Hematopoietic multipotent progenitor cell treated with erythropoietin and hydrocortisone succinate and interleukin-3 and kit ligand, for 15 days (in vitro differentiated cells): Measurements from ENCODE around the gene ARHGEF12.

Experiments
- DNase-seq: peaks from one replicate; pipeline ENCODE4 v3.0.0-alpha.2; 2015; ENCODE audit warnings: low spot score

ARHGEF12 gene

DNA sequence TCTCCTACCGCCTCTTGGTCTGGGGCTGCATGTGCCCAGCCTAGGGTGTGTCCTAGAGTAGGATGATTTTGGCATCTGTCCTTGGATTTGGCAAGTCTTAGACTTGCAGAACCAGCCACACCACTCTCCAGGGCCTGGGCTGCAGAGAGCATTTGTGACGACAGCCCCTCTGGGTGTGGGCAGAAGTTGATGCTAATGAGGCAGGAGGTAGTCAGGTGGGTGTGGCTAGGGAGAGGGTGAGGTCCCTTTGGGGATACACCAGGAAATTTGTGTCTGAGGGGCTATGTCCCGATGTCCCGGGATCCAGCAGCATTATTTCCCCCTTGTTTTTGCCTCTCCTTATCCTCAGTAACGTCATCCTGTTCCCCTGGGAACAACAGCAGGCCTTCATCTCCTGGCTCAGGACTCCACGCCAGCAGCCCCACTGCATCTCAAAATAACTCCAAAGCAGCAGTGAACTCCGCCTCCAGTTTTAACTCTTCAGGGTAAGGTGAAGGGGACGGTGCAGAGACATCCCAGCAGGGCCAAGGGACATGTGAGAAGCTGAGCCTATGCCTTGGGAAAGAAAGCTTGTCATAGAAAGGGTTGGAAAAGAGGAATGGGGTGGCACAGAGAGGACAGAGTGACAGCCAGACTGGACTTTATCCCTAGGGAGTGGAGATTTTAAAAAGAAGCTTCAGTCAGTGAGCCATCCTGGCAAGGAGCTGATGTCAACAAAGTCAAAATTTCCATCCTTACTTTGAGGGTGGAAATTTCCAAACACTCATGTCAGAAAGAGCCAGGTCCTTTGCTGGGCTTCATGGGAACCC lies 19.1 kb upstream of the ARHGEF12 start:
- DNase-seq = no peak

DNA sequence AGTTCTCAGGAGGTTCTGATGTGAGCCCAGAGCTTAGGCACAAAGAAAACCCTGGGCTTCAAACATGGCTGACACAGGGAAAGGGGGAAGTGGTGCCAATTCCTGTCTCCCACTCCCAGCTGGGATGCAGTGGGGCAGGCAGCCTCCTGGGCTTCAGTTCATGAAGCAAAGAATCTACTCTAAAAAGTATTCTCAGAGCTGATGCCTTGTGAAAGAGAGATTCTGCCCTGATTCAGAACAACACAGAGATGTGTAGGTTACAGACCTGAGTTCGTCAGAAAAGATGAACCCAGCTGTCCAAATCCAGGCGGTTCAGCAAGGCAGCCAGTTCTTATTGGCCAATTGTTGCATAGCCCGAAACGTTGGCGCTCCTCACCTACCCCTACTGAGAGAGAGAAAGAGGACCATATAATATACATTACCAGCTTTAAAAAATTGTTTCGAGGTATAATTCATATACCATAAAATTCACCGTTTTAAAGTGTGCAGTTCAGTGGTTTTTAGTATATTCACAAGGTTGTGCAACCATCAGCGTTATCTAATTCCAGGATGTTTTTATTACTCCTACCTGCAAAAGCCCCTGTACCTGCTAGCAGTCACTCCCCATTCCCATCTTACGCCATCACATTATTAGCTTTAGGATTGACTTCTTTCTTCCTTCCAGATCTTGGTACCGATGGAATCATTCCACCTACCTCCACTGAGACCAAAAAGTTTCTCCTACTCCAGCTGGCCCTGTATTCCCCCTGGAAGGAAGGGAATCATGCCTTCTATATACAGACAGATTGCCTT lies 18.3 kb upstream of the ARHGEF12 start:
- DNase-seq = no peak

DNA sequence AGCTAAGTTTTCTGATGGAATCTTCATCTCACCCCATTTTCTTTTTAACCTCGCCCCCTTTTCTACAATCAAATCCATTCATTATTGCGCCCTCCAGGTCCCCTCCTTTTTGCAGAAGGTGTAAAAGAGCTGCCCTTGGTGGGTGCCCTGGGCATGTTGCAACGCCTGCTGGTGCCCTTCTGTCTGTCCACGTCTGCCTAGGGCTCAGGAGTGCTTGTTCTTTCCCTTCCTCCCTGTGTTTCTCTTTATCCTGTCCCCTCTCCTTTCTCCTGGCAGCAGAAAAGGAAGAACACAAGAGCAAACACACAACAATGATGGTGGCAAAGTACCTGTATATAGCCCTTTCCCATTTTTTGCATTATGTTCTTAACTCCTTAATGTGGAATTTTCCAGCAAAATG lies 17.3 kb upstream of the ARHGEF12 start:
- no peak for DNase-seq

DNA sequence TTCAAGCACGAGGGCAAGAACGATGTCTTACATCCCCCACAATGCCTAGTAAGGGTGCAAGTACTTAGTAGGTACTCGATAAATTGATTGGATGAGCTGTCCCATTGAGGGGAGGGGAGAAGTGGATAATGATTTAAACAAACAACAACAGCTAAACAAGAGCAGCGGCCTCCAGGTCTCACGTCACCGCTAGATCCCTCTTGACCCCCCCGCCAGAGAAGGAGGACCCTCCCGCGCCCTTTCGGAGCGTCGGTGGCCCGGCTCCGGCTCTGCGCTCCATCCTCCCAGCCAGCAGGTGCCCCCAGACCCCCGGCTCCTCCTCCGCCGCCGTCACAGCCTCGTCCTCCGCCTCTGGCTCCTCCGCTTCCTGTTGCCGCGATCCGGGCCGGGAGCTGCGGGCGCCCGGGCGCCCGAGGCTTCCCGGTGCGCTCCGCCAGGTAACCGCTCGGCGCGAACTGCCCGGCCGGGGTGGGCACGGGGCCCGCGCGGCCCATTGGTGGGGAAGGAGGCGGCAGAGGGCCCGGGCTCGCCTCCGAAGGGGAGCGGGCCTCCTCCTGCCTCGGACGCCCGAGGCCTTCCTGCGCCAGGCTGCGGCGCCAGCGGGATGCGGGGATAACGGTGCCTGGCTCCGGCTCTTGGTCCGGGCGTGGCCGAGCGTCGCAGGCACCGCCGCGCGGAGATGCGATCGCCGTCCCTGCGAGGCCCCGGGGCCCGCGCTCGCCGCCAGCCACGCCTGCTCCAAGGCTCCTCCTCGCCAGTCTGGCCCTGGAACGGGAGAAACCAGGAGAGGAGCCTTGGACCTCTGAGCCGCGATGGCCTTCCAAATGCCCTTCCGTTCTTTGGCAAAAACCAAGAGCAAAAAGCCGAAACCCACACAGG lies 11.0 kb upstream of the ARHGEF12 start, which contains the start of gene TLCD5:
Gene TLCD5, plus strand, starts transcription at position 368 of the 879 bp plus-strand sequence. CDS start 2,143 bp downstream, outside the sequence.
- DNase-seq = no peak

DNA sequence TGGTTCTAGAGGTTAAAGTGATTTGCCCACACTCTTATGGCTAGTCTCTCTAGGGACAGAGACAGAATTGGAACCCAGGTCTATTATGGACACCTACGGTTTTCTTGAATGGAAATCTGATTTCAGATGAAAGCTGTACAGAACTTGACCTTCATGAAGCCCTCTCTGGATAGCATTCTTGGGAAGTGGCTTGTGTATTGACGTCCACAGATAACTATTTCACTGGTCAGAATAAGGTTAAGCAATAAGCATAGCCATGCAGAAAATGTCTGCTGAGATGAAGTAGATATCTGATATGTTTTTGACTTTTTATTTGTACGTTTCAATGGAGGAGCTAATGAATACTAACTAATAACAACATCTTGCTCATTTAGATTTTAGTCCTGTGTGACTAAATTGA lies 10.0 kb upstream of the ARHGEF12 start:
- no peak for DNase-seq

DNA sequence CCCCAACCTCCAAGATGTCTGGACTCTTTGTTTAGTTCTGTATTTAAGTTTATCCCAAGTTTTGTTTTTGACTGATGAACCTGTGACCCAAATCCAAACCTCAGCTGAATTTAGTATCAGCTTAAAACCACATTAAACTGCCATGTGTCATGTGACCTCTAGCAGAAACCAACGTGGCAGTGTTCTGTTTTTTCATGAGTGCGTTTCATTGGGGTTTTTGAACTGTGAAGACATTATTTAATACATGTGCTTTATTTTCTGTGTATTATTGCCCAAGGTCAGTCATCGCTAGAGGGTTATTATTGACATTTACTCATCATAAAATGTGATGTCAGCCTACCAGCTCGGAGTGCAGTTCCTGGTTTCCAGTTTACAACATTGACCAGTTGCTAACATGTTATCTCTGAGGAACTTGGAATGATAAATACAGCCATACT lies 9.3 kb upstream of the ARHGEF12 start:
- DNase-seq = no peak

DNA sequence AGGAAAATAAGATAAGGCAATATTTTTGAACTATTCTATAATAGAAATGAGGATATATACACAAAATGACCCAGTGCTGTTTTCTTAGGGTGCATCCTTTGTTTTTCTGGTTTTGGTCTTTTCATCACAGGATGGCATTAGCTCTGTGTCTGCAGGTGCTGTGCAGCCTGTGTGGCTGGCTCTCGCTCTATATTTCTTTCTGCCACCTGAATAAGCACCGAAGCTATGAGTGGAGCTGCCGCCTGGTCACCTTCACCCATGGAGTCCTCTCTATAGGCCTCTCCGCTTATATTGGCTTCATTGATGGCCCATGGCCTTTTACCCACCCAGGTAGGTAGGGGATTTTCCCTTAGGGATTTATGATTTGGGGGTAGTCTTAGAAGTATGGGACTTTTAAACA lies 8.9 kb upstream of the ARHGEF12 start:
- DNase-seq = no peak

DNA sequence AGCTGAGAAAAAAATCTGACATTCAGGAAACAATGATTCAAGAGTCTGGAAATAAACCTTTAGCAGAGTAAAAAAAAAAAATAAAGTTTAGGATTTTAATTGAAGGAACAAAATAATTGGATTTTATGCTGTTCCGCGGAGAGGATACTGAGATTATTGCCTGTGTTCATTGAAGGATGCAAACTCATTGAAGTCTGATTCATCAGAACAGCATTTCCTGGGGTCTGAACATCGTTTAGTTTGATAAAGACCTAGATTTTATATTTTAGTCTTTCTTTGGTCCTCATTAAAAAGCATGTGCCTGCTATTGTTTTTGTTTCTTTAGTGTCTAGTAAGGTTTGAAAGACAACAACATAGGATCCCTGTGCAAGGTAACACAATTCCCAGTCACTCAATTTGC lies 6.7 kb upstream of the ARHGEF12 start:
- no peak for DNase-seq

DNA sequence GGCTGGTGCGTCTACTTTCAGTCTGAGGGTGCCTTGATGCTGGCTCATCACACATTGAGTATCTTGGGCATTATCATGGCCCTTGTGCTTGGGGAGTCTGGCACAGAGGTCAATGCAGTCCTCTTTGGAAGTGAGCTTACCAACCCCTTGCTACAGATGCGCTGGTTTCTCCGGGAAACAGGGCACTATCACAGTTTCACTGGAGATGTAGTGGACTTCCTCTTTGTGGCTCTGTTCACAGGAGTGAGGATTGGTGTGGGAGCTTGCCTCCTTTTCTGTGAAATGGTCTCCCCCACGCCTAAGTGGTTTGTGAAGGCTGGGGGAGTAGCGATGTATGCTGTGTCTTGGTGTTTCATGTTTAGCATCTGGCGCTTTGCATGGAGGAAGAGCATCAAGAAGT lies 6.2 kb upstream of the ARHGEF12 start:
- no peak for DNase-seq

DNA sequence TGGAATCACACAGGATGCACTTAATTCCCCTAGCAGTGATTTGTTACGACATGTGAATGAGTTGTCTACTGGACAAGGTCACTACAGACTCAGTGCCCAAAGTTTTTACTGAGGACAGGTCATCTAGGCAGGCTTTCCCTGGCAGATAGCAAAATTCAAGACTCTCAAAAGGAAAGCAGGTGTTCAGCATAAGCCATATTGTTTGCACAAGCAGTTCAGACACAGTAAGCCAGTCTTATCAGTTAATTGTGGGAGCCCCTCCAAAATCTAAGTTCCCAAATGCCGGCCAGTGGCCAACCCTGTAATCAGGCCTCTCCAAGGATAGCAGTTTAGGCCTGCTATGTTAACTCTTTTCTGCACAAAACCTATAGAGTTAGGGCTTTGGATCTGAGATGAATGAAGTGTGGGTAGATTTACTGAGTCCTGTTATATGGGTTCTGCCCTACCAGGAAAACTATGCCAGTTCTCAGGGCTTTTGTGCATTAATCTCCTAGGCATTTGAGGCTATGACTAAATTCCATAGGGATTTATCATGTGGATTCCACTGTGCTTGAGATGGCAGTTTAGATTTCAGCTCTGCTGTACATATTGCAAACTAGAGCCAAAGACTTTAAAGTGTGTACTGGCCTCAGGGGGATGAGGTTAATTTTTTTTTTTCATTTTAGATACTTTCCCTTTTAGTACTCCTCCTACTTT lies 4.8 kb upstream of the ARHGEF12 start:
- no peak for DNase-seq

DNA sequence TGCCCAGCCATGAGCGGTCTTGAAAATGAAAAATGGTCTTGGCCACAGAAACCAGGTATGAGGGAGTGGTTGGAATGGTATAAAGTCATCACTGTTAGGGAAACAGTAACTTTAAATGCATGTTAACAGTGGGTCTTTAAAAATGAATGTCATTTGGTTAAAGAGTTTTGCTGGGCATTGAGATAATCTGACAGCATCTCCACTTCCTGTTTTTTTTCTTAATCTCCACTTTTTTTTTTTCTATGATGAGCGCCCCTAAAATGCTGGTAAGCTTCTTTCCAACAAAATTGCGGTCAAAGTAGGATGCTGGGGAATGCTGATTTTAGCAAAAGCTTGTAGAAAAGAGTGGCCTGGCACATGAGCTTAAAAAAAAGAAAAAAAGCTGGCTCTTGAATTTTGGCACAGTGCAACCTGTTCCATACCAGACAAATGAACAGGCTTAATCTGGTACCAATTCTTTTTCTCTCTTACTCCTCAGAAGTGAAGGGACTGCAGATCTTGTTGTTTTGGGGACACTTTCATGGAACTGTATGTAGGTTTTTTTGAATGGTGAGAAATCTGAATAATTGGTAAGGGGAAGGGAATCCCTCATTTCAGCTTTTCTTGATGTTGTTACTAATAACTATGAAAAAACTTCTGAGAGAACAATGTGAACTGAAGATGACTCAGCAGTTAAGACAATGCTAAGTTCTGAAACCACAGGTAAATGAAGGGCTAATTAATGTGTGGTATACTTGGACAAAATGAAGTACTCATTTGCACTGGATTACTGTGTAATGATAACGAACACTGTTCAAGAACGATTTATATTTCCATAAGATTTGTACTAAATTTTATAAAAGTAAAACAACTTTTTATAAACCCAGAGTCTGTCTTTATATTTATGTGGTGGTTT lies 3.1 kb upstream of the ARHGEF12 start:
- no peak for DNase-seq

DNA sequence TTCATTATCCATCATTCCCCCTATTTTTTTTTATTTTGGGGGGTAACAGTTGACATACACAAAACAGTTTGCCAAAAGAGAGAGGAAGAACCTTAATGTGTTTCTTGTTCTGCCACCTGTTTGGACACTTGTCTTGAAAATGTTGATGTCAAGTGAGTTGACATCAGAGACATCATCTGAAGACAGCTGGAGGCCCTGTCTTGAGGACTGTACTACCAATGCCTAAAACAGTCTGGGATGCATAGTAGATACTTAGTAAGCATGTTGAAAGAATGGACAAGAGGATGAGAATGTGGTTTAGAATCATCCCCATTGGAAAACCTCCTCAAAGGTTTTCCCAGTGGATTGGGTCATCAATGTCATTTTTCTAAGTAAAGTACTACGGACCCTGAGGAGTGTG lies 2.4 kb upstream of the ARHGEF12 start:
- no peak for DNase-seq

DNA sequence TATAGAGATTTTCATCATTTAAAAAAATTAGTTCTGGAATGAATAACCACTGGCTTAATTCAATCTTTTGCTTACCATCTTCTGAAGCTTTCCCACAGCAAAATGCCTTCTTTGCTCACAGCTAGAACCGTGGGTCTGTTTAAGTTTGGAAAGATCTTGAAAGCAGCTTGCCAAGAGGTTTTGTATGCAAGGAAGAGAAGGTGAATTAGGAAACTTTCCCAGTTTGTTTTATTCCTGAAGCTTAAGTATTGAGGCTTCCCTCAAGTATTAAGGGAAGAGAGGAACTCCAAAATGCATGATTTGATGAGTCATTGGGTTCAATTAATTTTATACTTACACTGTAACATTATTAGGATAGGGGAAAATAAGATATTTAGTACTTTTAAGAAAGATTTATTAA lies 1.9 kb upstream of the ARHGEF12 start:
- no peak for DNase-seq

DNA sequence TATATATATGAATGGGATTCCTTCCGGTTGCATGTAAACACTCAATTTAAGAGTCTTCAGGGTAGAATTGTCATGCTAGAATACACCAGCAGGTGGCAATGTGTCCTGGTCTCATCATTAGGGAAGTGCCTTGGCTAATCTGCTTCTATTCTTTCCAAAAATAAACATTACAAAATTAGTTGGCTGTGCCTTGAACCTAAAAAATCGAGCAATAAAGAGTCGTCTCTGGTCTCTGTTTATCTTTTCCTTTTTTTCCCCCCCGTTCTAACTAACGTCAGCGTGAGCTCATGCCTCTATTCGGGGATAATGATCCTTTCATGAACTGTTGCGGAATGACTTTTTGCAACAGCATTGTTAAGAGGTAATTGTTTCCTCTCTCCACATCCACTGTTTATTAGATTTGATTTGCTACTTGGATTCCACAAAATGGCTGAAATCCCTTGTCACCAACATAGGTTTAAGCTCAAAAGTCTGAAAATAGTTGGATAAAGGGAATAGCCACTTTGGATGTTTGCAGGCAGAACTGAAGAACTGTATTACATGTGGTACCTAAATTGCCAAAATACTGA lies 1.2 kb upstream of the ARHGEF12 start:
- peak; percentile 86 for DNase-seq

DNA sequence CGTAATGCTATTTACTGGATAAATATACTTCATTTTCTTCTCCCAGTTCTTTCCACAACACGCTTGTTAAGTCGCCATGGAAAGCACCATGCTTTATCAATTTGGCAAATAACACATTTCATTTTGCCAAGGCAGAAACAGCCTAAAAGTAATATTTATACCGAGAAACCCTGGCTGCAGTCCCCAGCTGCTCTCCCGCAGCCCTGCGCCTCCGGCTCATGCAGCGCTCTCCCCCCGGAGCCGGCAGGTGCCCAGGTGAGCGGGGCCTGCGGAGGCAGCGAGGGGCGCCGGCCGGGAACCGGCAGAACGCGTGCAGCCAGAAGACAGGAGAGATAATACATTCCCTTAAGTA lies 681 bp upstream of the ARHGEF12 start:
- DNase-seq = peak; percentile 30

DNA sequence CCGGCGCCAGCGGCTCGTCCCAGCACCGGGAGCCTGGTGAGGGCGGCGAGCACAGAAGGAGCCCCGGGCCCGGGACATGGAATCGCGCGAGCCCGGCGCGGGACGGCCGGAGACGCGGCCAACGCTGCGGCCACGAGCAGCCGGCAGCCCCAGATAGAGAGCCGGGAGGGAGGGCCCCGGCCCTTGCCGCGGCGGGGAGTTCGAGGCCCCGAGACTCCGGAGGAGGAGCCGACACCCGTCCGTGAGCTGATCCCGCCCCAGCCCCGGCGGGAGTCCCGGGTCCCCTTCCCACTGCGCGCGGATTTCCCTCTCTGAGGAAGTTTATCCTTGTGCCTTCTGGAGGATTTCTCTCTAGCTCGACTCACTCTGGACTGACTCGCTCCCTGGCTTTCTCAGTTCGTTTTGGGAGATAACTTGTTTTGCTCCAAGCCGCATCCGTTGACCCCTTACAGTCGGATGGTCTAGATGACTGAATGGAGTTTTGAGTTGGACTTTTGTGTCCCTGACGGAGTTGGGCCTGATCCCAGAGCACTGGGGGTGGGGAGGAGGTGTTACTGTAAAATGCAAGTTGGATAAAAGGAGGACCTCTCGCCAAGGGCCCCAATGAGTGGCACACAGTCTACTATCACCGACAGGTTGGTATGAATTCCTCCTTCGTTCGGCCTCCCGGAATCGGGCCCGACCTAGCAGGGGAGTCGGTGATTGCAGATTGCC lies 585 bp downstream of the ARHGEF12 start:
- peak; percentile 62 for DNase-seq

DNA sequence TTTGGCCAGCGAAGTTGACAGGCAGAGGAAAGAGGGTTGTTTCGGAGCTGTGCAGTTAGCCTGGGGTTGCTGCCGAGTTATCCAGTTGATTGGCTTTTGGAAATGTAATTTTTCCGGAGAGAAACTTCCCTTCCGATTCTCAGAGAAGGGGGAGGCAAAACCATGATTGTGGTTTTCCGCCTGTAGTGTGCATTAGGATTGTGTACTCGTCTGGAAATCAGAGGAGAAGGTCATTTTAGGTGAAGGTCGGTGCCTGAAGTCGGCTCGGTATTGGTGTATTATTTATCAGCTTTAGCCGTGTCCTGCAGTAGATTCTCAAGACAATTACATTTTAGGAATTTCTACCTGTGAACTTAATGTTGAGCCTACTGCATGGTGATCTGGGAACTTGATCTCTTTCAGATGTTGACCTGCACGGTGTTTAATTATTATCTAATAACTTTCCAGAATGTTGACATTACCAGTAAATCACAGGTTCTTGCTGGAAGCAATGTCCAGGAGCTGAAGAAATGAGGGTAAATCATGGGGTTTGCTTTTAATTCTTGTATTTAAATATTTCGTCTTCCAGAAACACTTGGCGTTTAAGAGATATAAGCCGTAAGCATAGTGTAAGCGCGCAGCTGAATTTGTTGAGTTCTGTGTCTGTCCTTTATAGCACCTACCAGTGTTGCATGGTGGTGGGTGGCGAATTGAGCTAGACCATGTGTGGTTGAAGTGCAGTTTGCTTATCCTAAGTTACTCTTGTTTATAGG lies 1.3 kb downstream of the ARHGEF12 start:
- DNase-seq = peak; percentile 49

DNA sequence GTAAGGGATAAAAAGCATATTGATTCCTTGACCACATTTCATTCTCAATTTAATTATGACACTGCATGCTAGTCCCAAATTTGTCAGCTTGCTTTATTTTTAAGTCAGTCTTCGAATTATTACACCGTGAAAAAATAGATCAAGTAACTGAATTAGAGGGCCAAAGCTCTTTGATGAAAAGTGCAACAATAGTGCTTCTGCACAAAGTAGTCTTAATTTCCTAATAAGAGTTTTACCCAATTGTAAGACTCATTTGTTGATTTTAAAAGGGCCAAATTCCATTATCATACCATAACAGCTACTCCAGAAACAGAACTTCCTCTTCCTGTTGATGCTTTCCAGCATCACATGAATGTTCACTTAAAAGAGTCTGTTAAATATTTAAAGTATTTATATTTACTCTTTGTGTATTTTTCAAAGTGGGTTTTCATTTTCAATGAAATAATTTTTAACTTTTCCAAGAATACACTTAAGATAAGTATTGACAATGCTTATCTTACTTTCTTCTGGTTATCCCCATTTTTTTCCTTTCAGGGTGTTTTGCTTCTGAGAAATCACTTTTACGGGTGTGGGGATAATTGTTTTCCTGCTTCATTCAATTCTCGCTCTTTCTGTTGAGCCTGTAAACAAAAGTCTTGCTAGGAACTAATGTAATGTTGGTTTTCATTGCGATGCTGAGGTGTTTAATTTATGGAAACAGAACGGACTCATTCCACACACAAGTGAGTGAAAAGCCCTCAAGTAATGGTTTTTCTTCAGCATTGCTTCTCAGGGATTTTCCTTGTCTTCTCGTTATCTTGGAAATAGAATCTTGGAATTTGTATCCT lies 2.1 kb downstream of the ARHGEF12 start:
- DNase-seq = peak; percentile 53
